Measurements from ENCODE around the gene EXOC3.

GRCh38 chr5:459562-460272 lies 16.7 kb downstream of the EXOC3 start:
- TF ChIP-seq CTCF (IDR thresholded peaks at IDR 0.05) (no peak), EZH2 (IDR thresholded peaks at IDR 0.05) (no peak)

Data from neural progenitor cell (in vitro differentiated cells).